GM21515 (cell line): ENCODE measurements around the gene AGAP2.

ENCODE experiments used
- ATAC-seq: cut with Tn5 transposase; IDR thresholded peaks from one replicate; pipeline ENCODE4 v1.9.1; 2021; ENCODE audit not compliant: unreplicated experiment

Gene AGAP2

GRCh38 chr12:57737467-57738460, 778 bp downstream of the AGAP2 start:
- ATAC-seq = no peak

DNA sequence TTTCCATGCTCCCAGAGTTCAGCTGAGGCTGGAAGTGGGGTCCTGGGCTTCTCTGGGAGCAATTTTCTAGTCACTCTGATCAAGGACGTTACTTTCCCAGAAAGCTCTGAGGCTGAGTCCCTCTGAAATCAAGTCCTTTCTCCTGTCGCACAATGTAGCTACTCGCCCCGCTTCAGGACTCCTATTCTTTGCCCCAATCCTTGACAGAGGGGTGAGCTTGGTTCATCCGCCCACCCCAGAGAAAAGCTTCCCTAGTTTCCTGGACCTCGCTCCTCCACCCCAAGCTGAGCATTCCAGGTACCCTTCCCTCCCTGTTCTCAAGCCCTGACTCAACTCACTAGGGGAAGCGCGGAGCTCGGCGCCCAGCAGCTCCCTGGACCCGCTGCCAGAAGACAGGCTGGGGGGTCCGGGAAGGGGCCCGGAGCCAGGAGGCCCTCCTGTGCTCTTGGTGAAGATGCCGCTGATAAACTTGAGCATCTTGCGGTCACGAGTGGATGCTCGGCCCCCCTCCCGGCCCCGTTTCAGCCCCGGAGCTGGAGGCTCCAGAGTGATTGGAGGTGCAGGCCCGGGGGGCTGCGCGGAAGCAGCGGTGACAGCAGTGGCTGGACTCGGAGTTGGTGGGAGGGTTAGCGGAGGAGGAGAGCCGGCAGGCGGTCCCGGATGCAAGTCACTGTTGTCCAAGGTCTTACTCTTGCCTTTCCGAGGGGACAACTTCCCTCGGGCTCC, 1.6 kb downstream of the AGAP2 start:
- no peak for ATAC-seq

- ATAC-seq = no peak
Measured at GRCh38 chr12:57735952-57736740, 2.4 kb downstream of the AGAP2 start.

- ATAC-seq = no peak
Measured at GRCh38 chr12:57735198-57735855, 3.2 kb downstream of the AGAP2 start.

DNA sequence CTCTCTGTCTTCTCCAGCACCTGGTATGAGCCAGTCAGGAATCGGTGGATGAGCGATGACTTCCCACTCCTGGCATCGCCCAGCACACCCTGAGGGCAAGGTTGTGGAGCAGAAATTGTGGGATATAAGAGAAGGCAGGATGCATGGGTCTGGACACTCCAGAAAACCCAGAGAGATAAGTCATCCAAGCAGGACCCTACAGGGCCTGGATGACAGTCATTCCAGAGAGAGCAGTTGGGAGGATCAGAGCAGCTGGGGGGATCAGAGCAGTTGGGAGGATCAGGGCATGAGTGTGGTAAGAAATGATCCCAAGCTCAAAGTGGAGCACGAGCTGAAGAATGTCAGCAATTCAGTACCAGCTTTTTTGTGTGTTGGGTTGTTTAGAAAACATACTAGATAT, 4.0 kb downstream of the AGAP2 start:
- no peak for ATAC-seq

GRCh38 chr12:57733928-57734327, 4.6 kb downstream of the AGAP2 start:
- no peak for ATAC-seq

- no peak for ATAC-seq
Measured at GRCh38 chr12:57732726-57733593, 5.6 kb downstream of the AGAP2 start.

- no peak for ATAC-seq
Measured at GRCh38 chr12:57732270-57732669, 6.3 kb downstream of the AGAP2 start.

GRCh38 chr12:57731411-57732080, 7.0 kb downstream of the AGAP2 start:
- ATAC-seq = no peak

GRCh38 chr12:57730336-57731067, 8.0 kb downstream of the AGAP2 start:
- ATAC-seq = no peak

DNA sequence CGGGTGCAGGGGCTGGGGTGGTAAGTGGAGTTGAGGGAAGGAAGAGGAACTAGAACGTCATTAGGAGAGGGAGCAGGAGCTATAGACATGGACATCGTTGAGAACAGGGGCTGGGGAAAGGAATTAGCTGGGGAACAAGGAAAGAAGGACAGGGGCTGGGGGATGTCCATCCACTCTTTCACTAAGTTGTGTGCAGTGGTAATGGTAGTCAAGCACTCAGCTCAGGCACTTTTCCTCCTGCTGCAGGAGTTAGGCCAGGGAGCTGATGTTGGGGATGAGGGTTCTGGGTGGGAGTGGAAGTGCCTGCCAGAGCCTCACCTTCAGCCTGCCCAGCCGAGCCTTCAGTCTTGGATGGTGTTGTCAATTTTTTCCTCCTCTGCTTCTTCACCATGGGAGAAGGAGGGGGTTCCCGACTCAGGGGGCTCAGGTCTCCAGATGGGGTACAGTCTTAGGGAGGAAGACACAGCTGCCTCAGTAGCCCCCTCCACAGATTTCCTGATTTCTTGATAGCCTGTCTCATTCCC, 9.2 kb downstream of the AGAP2 start:
- no peak for ATAC-seq

DNA sequence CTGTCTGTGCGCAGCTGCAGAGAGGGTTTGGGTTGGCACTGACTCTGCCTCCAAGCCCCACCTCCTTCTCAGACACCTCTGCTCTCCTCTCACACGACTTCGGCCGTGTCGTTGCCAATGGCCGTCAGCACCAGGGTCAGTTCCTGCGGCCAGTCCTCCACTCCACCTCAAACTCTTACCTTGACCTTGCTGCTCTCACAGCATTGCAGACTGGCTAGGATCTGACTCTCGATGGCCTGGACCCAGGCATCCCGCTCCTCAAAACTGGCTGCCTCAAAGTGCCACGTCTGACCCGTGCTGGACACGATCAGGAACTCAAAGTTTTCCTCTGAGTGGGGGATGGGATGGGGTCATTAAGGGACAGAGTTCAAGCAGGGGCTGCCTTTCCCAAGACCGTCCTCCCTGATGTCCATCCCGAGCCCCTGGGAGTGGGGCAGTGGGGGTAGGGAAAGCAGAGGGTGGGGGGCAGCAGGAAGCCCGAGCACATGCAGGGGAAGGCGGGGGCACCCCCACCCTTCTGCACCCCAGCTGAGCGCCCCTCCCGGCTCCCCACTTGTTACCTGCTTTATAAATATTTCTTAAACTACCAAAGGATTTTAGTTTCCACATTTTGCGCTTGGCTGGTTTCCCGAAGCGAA, 10.7 kb downstream of the AGAP2 start:
- no peak for ATAC-seq

DNA sequence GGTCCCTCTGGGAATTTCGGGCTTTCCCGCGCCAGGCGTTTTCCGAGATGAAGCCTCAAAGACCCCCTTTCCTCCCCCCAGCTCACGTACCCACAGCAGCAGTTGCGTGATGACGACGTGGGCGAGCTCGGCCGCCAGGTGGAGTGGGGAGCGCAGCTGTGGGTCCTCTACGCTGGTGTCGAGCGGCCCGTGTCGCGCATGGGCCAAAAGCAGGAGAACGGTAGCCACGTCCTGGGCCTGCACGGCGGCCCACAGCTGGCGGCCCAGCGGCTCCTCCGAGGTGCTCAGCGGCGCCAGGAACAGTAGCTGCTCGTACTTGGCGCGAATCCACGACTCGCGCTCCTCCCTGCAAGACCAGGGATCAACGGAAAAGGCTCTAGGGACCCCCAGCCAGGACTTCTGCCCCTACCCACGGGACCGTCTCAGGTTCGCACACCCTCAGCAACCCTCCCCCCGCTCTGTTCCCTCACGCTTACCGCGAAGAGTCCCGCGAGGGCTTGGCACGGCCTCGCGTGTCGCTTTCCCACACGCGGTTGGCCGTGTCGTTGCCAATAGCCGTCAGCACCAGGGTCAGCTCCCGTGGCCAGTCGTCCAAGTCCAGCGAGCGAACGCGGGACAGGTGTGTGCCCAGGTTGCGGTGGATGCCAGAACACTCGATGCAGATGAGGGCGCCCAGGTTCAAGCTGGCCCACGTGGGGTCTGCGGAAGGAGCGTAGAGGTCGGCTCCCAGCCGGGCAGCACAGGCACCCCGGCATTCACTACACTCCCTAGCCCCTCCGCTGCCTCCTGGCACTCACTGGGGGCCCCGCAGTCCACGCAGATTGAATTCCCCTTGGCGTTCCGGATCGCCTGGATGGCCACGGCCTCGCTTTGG, 11.4 kb downstream of the AGAP2 start:
- no peak for ATAC-seq

GRCh38 chr12:57726151-57726883, 12.2 kb downstream of the AGAP2 start:
- no peak for ATAC-seq

DNA sequence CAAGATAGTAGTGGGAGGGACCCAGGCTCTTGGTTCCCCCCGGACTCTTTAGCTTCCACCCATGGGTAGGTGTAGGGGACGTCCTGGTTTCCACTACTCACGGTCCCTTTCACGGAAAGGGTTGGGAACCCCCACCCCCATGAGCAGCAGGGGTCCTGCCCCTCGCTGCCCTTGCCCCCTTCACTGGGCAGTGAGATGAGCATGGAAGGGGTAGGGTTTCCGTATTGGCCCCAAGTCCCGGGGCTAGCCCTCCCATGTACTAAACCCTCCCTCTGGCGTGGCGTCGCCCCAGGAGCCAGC, 12.7 kb downstream of the AGAP2 start:
- ATAC-seq = no peak

- no peak for ATAC-seq
Measured at GRCh38 chr12:57724936-57725740, 13.4 kb downstream of the AGAP2 start.
